ENCODE measurements around the gene EIF4G3.

- no peak for TF ChIP-seq CTCF (IDR thresholded peaks at IDR 0.05; ENCODE audit: low read depth, low read length, poor library complexity, severe bottlenecking)
- TF ChIP-seq EZH2phosphoT487 (IDR thresholded peaks at IDR 0.05; ENCODE audit: borderline replicate concordance, low read length), result no peak
Observed at GRCh38 chr1:21058035-21058793, 118.5 kb downstream of the EIF4G3 start.
